Heart left ventricle (tissue), 16 donors: ENCODE measurements around the gene C20orf202. TPM values are rescaled to one million over a fixed set of nuclear protein-coding genes. Genes with fewer than 3 reads are reported as not detected.

Source experiments
- ATAC-seq, 4 donors: fragments of 200-7000 bp; cut with Tn5 transposase; one replicate each; pipeline ENCODE4 v1.9.1; 2020 to 2022; ENCODE audit warnings: moderate library complexity in 4 of 4, mild to moderate bottlenecking in 3 of 4, moderate number of reproducible peaks in 1 of 4
- DNase-seq, 5 donors: peaks; one replicate each; pipeline ENCODE4 v3.0.0-alpha.2; 2020
- H3K27ac ChIP-seq, 12 donors: fragments of 200-600 bp; sonication (generic) in 4 of 12; one replicate each; pipeline versions ENCODE4 v1.5.0 to v1.8.0; 2016 to 2022; ENCODE audit warnings: mild to moderate bottlenecking in 2 of 12
- H3K27me3 ChIP-seq, 9 donors: fragments of 200-600 bp; sonication (generic) in 2 of 9; one replicate each; pipeline versions ENCODE4 v1.5.1 to v1.8.0; 2016 to 2022; ENCODE audit warnings: mild to moderate bottlenecking in 3 of 9
- H3K36me3 ChIP-seq, 9 donors: fragments of 200-600 bp; sonication (generic) in 2 of 9; one replicate each; pipeline versions ENCODE4 v1.5.0 to v1.8.0; 2018 to 2022; ENCODE audit warnings: mild to moderate bottlenecking in 2 of 9
- H3K4me1 ChIP-seq, 12 donors: fragments of 200-600 bp; sonication (generic) in 4 of 12; one replicate each; pipeline versions ENCODE4 v1.5.0 to v1.8.0; 2016 to 2022; ENCODE audit warnings: mild to moderate bottlenecking in 3 of 12
- H3K4me3 ChIP-seq, 12 donors: fragments of 200-600 bp; sonication (generic) in 4 of 12; one replicate each; pipeline versions ENCODE4 v1.5.0 to v1.8.0; 2017 to 2022; ENCODE audit warnings: mild to moderate bottlenecking in 9 of 12, moderate library complexity in 4 of 12
- H3K9me3 ChIP-seq, 12 donors: fragments of 200-600 bp; sonication (generic) in 4 of 12; one replicate each; pipeline versions ENCODE4 v1.5.0 to v1.8.0; 2016 to 2022; ENCODE audit warnings: mild to moderate bottlenecking in 1 of 12
- CTCF ChIP-seq, 12 donors: fragments of 200-600 bp; sonication (generic) in 4 of 12; IDR thresholded peaks; one replicate each; pipeline versions ENCODE4 v1.5.0 to v1.8.0; 2018 to 2022; ENCODE audit warnings: antibody characterized with exemption in 12 of 12, mild to moderate bottlenecking in 5 of 12
- POLR2A ChIP-seq, 2 donors: fragments of 450-650 bp; IDR thresholded peaks; one replicate each; pipeline ENCODE4 v1.6.1; 2017; ENCODE audit warnings: antibody characterized with exemption in 2 of 2, mild to moderate bottlenecking in 2 of 2, moderate library complexity in 2 of 2
- WGBS, 4 donors: extraction: QIAGEN DNeasy Blood & Tissue Kit in 2 of 4; methylation state at CpG; one replicate each; pipeline versions ENCODE4 v1.1.5 to v1.1.7; 2013 to 2018; 5-methylcytosine and 5-hydroxymethylcytosine counted together
- intact Hi-C, 10 donors: fragments of 100-400 bp; cut with DNase I; formaldehyde crosslinking; loops; one replicate each; pipeline versions ENCODE4 v1.11.1 to v1.14.2; 2022
- polyA plus RNA-seq, 2 donors: library from polyadenylated mRNA; stranded (reverse); fragments of 200-250 nt; gene quantifications; one replicate each; pipeline ENCODE4 v1.2.3, GENCODE V29; 2013
- total RNA-seq, 9 donors: library from RNA; depleted of rRNA in 2 of 9; stranded (reverse); fragments of >200 nt in 2 of 9; fragmentation: NEBNext Ultra II Directional in 3 of 9; extraction: Animal tissue kit (Norgen Biotek cat#: 25700) in 3 of 9; gene quantifications; one replicate each; pipeline versions ENCODE4 v1.1.0 to v1.2.4, GENCODE V29; 2016 to 2023
- donor health status: ischemic (EF 13 %, LVEDD 7.1; RV severe dilation, severe dysfunction).
- donor health status: healthy with polysubstance abuse.
- donor health status: DM: no; HTN: yes; CAD: no.
- donor health status: DM: no; HTN: no; CAD: no.
- donor health status: ischemic (EF 25% LVEDD 6.9; RV normal size, moderate dysfunction).
- donor health status: ischemic (EF 25% LVEDD 5.7; RV mildly dilated, moderate dysfunction).
- donor health status: healthy.
- donor health status: DM: yes; HTN: yes; CAD: no.
- donor health status: ischemic (EF 35%, LVEDD 5.7; RV mildly dilated, moderate dysfunction).
- donor health status: nonischemic (EF 11% LVEDD 7.7; RV severe dilation, severe dysfunction).
- donor health status: DM: yes; HTN: yes; CAD: no.
- donor health status: PGD.
- donor health status: ischemic (EF 29% LVEDD 5.4; RV normal size, mild dysfunction).
- donor health status: nonischemic (EF 23%, LVEDD 6.1; RV moderate dilation, normal function).

The C20orf202 gene
- total and polyA plus RNA-seq, 11 donors = 0.21 to 0.47 (median 0.32) TPM; not detected in 1

DNA sequence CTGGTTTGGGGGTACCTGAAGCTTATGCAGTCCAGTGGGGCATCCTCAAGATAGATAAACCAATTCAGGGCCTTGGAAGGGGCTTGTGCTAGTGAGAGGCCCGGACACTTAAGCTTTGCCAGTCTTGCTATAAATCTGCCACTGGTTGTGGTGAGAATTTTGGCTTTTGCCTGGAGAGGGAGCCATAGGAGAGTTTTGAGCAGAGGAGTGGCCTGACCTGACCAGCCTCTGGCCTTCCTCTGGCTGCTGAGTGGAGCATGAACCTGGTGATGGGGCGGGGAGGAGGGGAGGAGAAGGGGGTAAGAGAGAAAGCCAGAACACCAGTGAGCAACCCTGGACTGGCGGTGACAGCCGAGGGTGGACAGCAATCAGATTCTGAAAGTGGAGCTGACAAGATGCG, 25.6 kb upstream of the C20orf202 start:
- Histone ChIP-seq H3K4me1 (no peaks in the 10 kb centered on the region), H3K36me3 (peaks cover 0 to 31% (median 21%) of the 10 kb centered on the region in 9 donors), H3K4me3 (no peak overlapping the region), H3K27ac (no peak overlapping the region), H3K9me3 (no peaks in the 10 kb centered on the region), H3K27me3 (no peaks in the 10 kb centered on the region)
- no peak for DNase-seq
- intact Hi-C loops = loop anchor here in 1 of 10 donors (5.0 kb wide), 1 partner anchor 35 kb away; no protein-coding TSS in a partner anchor
- WGBS, 4 donors = 80 to 91% (median 84%) methylated on average over 5 of the region's 5 CpGs
- ATAC-seq = peak in 1 of 4 donors; percentile 15
- peak in 2 of 12 donors; percentile 7 to 16 for TF ChIP-seq CTCF (IDR thresholded peaks at IDR 0.05)
- TF ChIP-seq POLR2A (IDR thresholded peaks at IDR 0.05) = no peak

GRCh38 chr20:1178103-1178502, 25.2 kb upstream of the C20orf202 start:
- no peak overlapping the region for H3K4me3 ChIP-seq
- TF ChIP-seq POLR2A (IDR thresholded peaks at IDR 0.05) (no peak), CTCF (IDR thresholded peaks at IDR 0.05) (no peak)
- no peaks in the 10 kb centered on the region for H3K27me3 ChIP-seq
- no peak for ATAC-seq
- no peak for DNase-seq
- intact Hi-C loops = loop anchor here in 1 of 10 donors (5.0 kb wide), 1 partner anchor 34 kb away; no protein-coding TSS in a partner anchor
- H3K9me3 ChIP-seq = no peaks in the 10 kb centered on the region
- WGBS, 4 donors = 79 to 85% (median 83%) methylated on average over 3 of the region's 3 CpGs
- peaks cover 0 to 29% (median 17%) of the 10 kb centered on the region in 9 donors for H3K36me3 ChIP-seq
- no peaks in the 10 kb centered on the region for H3K4me1 ChIP-seq
- no peak overlapping the region for H3K27ac ChIP-seq

- Histone ChIP-seq H3K4me3 (no peak overlapping the region), H3K27ac (no peak overlapping the region), H3K36me3 (peaks cover 0 to 27% (median 12%) of the 10 kb centered on the region in 9 donors), H3K27me3 (peaks cover 0 to 3% (median 0%) of the 10 kb centered on the region in 9 donors), H3K9me3 (no peaks in the 10 kb centered on the region), H3K4me1 (peaks cover 0 to 2% (median 0%) of the 10 kb centered on the region in 12 donors)
- DNase-seq (no peak), ATAC-seq (no peak)
- intact Hi-C loops = loop anchor here in 1 of 10 donors (5.0 kb wide), 1 partner anchor 34 kb away; no protein-coding TSS in a partner anchor
- 91 to 98% (median 92%) methylated on average over 3 of the region's 3 CpGs for WGBS, 4 donors
- TF ChIP-seq CTCF (IDR thresholded peaks at IDR 0.05) (no peak), POLR2A (IDR thresholded peaks at IDR 0.05) (no peak)
Measured at GRCh38 chr20:1178623-1179022, 24.6 kb upstream of the C20orf202 start.

DNA sequence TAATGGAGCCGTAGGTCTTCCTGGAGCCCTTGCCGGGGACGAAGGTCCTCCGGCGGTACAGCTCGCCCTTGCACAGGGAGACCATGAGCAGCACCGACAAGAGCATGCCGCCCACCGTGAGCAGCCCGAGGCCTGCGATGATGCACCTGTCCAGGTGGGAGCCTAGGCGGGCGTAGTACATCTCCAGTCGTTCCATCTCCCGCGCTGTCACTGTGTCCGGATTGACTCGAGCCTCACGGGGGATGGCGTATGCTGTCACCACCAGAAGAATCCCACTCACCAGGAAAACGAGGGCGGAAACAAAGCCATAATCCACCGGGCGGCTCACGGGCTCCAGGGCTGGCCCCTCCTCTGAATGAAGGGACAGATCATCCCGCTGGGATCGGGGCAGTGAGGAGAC, 22.3 kb upstream of the C20orf202 start:
- TF ChIP-seq CTCF (IDR thresholded peaks at IDR 0.05) = no peak
- TF ChIP-seq POLR2A (IDR thresholded peaks at IDR 0.05) = no peak
- ATAC-seq (no peak), DNase-seq (no peak)
- H3K27ac ChIP-seq = no peak overlapping the region
- H3K36me3 ChIP-seq = peaks cover 0 to 11% (median 3%) of the 10 kb centered on the region in 9 donors
- H3K9me3 ChIP-seq = no peaks in the 10 kb centered on the region
- WGBS, 4 donors = 93 to 100% (median 93%) methylated on average over 4 to 27 of the region's 27 CpGs
- no peak overlapping the region for H3K4me3 ChIP-seq
- intact Hi-C loops = loop anchor here in 3 of 10 donors (10.0 kb wide), 2 partner anchors 216 to 366 kb away; no protein-coding TSS in a partner anchor
- H3K27me3 ChIP-seq = peaks cover 0 to 23% (median 9%) of the 10 kb centered on the region in 9 donors
- H3K4me1 ChIP-seq = peaks cover 0 to 16% (median 2%) of the 10 kb centered on the region in 12 donors
